Posterior vena cava (tissue), 2 donors: ENCODE results near the gene HSPB2. TPM values are rescaled to one million over a fixed set of nuclear protein-coding genes. Genes with fewer than 3 reads are reported as not detected.

Source experiments
- DNase-seq: peaks from one replicate; pipeline ENCODE4 v3.0.0-alpha.2; 2020; ENCODE audit warnings: low spot score
- intact Hi-C, 2 donors: fragments of 100-400 bp; cut with DNase I; formaldehyde crosslinking; loops; one replicate each; pipeline versions ENCODE4 v1.14.1 to v1.14.2; 2022 to 2023
- total RNA-seq, 2 donors: library from RNA; stranded (reverse); fragmentation: NEBNext Ultra II Directional; extraction: Animal tissue kit (Norgen Biotek cat#: 25700); gene quantifications; one replicate each; pipeline ENCODE4 v1.2.1, GENCODE V29; 2021
- donor health status: DM: yes; HTN: yes; CAD: no.
- donor health status: DM: yes; HTN: yes; CAD: no.

The HSPB2 gene
- total RNA-seq, 2 donors from 2014 or later, result 11.6 to 16.5 TPM

GRCh38 chr11:111933872-111934271 lies 21.3 kb downstream of the HSPB2 start:
- intact Hi-C loops, result loop anchor here in 1 of 2 donors (10.0 kb wide), 1 partner anchor 59 kb away; the partner anchor contains the start of genes ALG9, CFAP68 and FDXACB1
- no peak for DNase-seq

- DNase-seq, result no peak
- intact Hi-C loops, result loop anchor here in 1 of 2 donors (10.0 kb wide), 1 partner anchor 60 kb away; the partner anchor contains the start of genes ALG9, CFAP68 and FDXACB1
These were observed 21.8 kb downstream of the HSPB2 start for GRCh38 chr11:111934306-111934705.

- peak; percentile 25 for DNase-seq
- intact Hi-C loops, result loop anchor here (5.0 to 10.0 kb wide), 3 partner anchors 42 to 1208 kb away; partner anchors contain the start of genes ALG9 (in 1 of the 2), CFAP68 (in 1 of the 2) and FDXACB1 (in 1 of the 2)
These were observed 22.9 kb downstream of the HSPB2 start for GRCh38 chr11:111935317-111936039.

DNA sequence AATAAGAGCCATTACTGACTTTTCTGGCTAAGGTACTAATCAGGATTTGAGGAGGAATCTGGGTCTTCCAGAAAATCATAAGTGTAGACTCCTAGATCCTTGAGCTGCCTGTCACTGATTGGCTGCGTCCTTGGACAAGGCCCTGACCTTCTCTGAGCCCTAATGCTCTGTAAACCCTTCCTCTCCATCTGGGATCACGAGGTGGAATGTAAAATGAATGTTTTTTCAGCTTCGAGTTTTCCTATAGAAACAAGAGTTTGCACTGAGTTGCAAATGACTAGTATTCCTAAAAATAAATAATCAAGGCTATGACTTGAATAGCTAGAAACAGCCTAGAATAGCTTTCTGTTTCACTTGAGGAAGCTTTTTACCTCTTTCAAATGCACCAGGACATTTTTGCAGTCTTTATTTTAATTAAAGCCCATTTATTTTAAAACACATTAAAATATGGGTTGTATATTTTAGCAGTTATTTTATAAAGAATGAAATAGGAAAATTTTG lies 23.6 kb downstream of the HSPB2 start:
- intact Hi-C loops, result loop anchor here (5.0 to 10.0 kb wide), 3 partner anchors 41 to 1209 kb away; partner anchors contain the start of genes ALG9 (in 1 of the 2), CFAP68 (in 1 of the 2) and FDXACB1 (in 1 of the 2)
- no peak for DNase-seq

DNA sequence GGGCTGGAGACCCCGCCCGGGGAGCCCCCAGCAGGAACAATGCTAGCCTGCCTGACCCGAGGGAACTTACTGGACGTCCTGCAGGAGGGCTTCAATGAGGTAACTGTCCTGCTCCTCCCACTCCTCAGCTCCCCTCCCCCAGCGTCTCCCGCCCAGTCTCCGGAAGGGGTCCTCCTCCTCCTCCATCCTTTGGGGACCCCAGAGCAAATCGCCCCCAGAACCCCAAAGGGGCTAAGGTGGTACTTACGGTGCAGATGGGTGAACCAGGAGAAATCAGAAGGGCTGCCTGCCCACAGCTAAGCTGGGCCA lies 24.9 kb downstream of the HSPB2 start:
- DNase-seq, result peak; percentile 80
- intact Hi-C loops, result loop anchor here (5.0 to 10.0 kb wide), 3 partner anchors 40 to 1210 kb away; partner anchors contain the start of genes ALG9 (in 1 of the 2), CFAP68 (in 1 of the 2) and FDXACB1 (in 1 of the 2)

GRCh38 chr11:111937844-111938243 lies 25.3 kb downstream of the HSPB2 start:
- DNase-seq, result peak; percentile 68
- intact Hi-C loops, result loop anchor here (5.0 to 10.0 kb wide), 3 partner anchors 39 to 1211 kb away; partner anchors contain the start of genes ALG9 (in 1 of the 2), CFAP68 (in 1 of the 2) and FDXACB1 (in 1 of the 2)

DNA sequence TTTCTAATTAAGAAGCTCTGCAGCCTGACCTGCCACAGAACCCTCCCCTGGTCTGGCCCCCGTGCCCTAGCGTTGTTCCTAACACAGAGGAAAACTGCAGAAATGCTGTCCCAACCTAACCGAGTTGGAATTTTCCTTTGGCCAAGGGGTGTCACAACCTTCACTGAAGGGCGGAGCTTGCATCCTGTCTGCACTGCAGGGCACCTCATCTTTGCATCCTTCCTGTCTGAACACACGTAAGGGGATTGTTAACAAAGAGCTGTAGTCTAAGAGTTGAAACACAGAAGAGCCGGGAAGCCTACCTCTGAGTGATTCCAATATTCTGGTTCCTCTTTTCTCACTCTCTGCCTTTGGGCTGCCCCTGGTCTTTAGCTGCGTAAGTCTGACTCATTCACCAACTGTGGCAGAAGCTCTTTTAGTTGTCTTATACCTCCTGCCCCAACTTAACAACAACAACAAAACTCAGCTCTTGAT lies 26.2 kb downstream of the HSPB2 start:
- DNase-seq, result peak; percentile 63
- intact Hi-C loops, result loop anchor here (5.0 to 10.0 kb wide), 3 partner anchors 39 to 1211 kb away; partner anchors contain the start of genes ALG9 (in 1 of the 2), CFAP68 (in 1 of the 2) and FDXACB1 (in 1 of the 2)

- no peak for DNase-seq
- intact Hi-C loops, result loop anchor here (5.0 to 10.0 kb wide), 3 partner anchors 37 to 1213 kb away; partner anchors contain the start of genes ALG9 (in 1 of the 2), CFAP68 (in 1 of the 2) and FDXACB1 (in 1 of the 2)
These were observed 27.5 kb downstream of the HSPB2 start for GRCh38 chr11:111939836-111940604.

- intact Hi-C loops, result no loop called here
- DNase-seq, result peak; percentile 30
These were observed 29.4 kb downstream of the HSPB2 start for GRCh38 chr11:111941963-111942362.

GRCh38 chr11:111942829-111943228 lies 30.3 kb downstream of the HSPB2 start:
- no peak for DNase-seq

DNA sequence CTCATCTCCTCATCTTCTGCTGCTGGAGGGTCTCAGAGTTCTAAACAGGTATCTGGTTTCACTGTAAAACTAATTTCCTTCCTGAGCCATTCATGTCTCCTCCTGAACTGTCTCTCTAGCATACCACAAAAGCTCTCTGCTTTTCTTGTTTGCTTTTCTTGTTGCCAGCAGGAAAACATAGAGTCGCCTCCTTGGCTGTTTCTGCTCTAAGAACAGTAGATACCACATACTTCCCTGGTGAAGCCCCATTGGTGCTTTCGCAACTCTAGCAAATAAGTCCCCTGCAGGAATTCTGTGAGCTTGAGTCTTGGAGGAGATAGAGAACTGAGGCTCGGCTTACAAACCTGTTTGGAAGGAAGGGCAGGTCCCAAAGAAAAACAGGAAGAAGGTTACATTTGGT lies 31.6 kb downstream of the HSPB2 start:
- intact Hi-C loops, result loop anchor here in 1 of 2 donors (1.0 kb wide), 1 partner anchor 39 kb away; no protein-coding TSS in a partner anchor
- no peak for DNase-seq

More at GRCh38 chr11:111942829-111943228, 30.3 kb downstream of the HSPB2 start:
- intact Hi-C loops, result no loop called here

GRCh38 chr11:111944651-111945051 lies 32.1 kb downstream of the HSPB2 start:
- intact Hi-C loops, result loop anchor here in 1 of 2 donors (1.0 kb wide), 1 partner anchor 39 kb away; no protein-coding TSS in a partner anchor
- DNase-seq, result peak; percentile 34

DNA sequence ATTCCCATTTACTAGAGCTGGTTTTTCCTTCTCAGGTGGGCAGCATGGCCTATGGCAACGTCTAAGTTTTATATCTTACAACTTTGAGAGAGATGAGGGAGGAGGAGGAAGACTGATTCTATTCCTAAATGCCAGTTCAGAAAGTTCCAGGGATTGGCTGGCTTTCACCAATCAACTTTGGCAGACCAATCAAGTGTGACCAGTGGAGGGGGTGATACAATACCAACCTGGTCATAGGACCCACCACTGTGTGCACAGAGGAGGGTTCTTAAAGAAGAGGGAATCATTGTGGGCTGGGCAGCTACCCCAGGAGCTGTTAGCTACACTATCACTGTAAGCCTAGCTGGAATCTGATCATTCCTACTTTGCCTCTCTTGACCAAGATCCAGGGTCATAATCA lies 32.7 kb downstream of the HSPB2 start:
- intact Hi-C loops, result no loop called here
- DNase-seq, result no peak

GRCh38 chr11:111946499-111946898 lies 34.0 kb downstream of the HSPB2 start:
- DNase-seq, result no peak

GRCh38 chr11:111947143-111947542 lies 34.6 kb downstream of the HSPB2 start:
- no peak for DNase-seq
- intact Hi-C loops, result no loop called here

More at GRCh38 chr11:111946499-111946898, 34.0 kb downstream of the HSPB2 start:
- intact Hi-C loops, result no loop called here

- DNase-seq, result no peak
- intact Hi-C loops, result no loop called here
These were observed 37.2 kb downstream of the HSPB2 start for GRCh38 chr11:111949519-111950426.

DNA sequence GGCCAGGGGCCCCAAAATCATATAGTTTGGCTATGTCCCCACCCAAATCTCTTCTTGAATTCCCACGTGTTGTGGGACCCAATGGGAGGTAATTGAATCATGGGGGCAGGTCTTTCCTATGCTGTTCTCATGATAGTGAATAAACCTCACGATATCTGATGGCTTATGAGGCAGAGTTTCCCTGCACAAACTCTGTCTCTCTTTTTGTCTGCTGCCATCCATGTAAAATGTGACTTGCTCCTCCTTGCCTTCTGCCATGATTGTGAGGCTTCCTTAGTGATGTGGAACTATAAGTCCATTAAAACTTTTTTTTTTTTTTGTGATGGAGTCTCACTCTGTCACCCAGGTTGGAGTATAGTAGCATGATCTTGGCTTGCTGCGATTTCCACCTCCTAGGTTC lies 39.0 kb downstream of the HSPB2 start:
- DNase-seq, result no peak
- intact Hi-C loops, result no loop called here

- intact Hi-C loops, result no loop called here
- DNase-seq, result no peak
These were observed 41.6 kb downstream of the HSPB2 start for GRCh38 chr11:111954154-111954553.
